GM12875 (cell line): ENCODE results near the gene CDH4.

Source experiments
- H3K4me3 ChIP-seq: one replicate; pipeline ENCODE4 v1.5.1; 2011; ENCODE audit warnings: low read depth, low read length, control low read depth
- TF ChIP-seq, protein P1 (sequence below): IDR thresholded peaks from 2 replicates; pipeline ENCODE4 v1.5.1; 2011; ENCODE audit warnings: low read depth, mild to moderate bottlenecking, control low read depth, inconsistent platforms, low read length, moderate library complexity, borderline replicate concordance; ENCODE audit not compliant: insufficient read depth

The CDH4 gene

DNA sequence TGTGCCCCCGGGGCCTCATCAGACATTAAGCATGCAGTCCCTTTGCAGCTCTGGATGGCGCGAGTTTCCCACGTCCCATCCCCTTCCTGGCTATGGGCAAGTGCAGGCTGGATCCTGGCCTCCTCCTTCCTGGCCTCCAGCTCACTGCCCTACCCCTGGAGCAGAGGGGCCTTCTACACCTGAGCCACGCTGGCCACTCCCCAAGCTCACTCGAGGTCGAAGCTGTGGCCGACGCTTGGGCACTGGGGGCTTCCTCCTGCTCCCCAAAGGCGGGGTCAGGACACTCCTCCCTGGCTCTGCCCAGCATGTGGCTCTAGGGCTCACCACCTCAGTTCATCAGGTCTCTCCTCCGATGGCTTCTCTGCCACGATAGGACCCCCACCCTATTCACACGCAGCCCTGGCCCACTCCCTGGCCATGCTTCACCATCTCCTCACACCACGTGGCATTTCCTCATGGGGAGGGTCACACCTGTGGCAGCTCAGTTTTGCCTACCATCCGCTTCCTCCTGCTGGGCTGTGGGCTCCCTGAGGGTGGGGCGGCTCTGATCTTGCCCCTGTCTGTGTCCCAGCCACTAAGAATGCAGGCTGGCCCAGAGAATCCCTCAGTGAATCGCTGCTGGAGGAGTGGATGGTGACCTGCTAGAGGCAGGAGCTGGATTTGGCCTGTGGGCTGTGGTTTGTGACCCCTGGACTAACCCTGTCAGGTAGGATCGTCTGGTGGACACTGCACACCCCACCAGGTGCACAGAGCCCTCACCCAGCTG is 532.9 kb downstream of the CDH4 start:
- H3K4me3 ChIP-seq = no peak overlapping the region
- TF ChIP-seq, protein P1, sequence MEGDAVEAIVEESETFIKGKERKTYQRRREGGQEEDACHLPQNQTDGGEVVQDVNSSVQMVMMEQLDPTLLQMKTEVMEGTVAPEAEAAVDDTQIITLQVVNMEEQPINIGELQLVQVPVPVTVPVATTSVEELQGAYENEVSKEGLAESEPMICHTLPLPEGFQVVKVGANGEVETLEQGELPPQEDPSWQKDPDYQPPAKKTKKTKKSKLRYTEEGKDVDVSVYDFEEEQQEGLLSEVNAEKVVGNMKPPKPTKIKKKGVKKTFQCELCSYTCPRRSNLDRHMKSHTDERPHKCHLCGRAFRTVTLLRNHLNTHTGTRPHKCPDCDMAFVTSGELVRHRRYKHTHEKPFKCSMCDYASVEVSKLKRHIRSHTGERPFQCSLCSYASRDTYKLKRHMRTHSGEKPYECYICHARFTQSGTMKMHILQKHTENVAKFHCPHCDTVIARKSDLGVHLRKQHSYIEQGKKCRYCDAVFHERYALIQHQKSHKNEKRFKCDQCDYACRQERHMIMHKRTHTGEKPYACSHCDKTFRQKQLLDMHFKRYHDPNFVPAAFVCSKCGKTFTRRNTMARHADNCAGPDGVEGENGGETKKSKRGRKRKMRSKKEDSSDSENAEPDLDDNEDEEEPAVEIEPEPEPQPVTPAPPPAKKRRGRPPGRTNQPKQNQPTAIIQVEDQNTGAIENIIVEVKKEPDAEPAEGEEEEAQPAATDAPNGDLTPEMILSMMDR = no peak

DNA sequence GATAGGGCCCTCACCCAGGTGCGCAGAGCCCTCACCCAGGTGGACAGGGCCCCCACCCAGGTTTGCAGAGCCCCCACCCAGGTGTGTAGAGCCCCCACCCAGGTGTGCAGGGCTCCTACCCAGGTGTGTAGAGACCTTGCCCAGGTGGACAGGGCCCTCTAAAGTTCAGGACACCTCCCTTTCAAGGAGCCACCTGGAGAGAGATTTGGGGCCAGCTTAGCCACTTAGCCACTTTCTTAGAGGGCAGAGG is 533.4 kb downstream of the CDH4 start:
- TF ChIP-seq, protein P1 = no peak
- H3K4me3 ChIP-seq = no peak overlapping the region

DNA sequence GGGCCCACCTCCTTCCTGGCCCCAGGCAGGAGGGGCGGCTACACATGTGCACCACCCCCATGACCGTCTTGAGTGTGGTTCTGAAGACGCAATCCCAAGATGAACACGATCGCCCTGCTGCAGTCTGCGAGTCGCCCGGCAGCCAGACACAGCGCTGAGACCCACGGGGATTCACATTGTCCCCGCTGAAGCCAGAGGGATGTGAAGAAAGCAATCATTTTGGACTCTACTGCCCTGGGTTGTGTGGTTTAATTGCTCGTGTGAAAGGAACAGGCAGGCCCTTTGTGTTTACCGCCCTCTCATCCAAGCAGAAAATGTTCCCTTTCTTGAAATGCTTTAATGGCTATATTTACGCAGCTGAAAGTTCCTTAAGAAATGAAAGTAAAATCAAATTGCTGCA is 534.2 kb downstream of the CDH4 start:
- TF ChIP-seq, protein P1 = no peak
- H3K4me3 ChIP-seq = no peak overlapping the region

DNA sequence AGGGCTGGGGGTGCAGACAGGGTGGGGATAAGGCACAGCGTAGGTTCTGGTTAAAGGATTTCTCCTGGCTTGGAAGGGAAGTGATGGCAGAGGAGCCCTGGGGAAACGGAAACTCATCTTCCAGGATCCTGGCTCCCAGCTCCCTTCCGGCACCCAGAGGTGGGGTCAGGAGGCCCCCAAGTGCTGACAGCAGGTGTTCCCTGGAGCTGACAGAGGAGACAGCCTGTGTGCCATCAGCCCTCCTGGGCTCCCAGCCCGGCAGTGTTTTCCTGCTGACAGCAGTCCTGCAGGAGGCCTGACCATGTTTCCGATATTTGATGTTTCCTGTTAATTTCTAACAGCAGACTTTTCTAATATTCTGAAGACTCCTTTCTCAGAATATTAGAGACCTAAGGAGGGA is 536.3 kb downstream of the CDH4 start:
- TF ChIP-seq, protein P1 = no peak
- no peak overlapping the region for H3K4me3 ChIP-seq

DNA sequence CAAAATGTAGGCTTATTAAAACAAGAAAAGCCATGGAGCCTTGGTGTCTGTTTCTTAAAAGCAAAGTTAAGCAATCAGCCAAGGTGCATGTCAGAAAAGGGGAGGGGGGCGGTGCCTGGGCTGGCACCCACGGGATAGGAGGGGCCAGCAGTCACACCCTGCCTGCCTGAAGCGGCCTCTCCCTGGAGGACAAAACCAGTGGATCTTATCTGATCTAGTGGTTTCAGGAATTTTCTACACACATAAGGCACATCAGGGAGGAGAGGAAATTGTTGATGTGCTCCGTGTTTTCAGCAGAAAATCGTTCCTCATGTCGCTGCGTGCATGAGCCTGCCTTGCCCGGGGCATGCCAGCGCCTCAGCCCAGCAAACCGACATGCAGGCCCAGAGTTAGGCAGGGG is 537.3 kb downstream of the CDH4 start:
- TF ChIP-seq, protein P1 = no peak
- no peak overlapping the region for H3K4me3 ChIP-seq

DNA sequence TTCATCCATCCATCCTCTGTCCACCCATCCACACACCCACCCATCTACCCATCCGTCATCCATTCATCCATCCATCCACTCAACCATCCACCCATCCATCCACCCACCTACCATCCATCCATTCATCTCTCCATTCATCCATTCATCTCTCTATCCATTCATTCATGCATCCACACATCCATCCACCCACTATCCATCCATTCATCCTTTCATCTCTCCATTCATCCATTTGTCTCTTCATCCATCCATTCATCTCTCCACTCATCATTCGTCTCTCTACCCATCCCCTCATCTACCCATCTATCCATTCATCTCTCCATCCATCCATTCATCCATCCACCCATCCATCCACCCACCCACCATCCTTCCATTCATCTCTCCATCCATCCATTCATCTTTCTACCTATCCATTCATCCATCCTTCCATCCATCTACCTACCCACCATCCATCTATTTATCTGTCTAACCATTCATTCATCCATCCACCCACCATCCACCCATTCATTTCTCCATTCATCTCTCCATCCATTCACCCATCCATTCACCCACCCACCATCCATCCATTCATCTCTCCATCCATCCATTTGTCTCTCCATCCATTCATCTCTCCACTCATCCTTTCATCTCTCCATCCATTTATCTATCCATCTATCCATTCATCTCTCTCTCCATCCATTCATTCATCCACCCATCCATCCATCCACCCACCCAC is 538.2 kb downstream of the CDH4 start:
- TF ChIP-seq, protein P1 = no peak
- H3K4me3 ChIP-seq = no peak overlapping the region

DNA sequence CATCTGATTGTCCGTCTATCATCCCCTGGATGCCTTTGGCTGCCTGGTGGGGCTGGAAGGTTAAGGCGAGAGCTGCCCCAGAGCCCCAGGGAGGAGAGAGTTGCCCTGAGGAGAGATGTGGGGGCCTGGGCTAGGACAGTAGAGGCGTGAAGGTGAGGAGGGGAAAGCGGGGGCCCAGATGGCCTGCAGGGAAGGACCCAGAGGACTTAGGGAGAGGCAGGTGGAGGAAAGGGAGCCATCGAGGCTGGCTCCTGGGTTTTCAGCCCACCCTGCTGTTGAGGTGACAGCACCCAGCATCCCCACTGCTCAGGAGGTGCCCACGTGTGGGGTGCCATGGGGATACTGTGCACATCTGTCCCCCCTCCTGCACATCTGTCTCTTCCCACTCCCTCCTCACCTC is 539.9 kb downstream of the CDH4 start:
- H3K4me3 ChIP-seq = no peak overlapping the region
- TF ChIP-seq, protein P1 = no peak
